ENCODE data around the gene SENP2.

The SENP2 gene

GRCh38 chr3:185594073-185594472, 8.0 kb downstream of the SENP2 start:
- H3K4me1 Mint-ChIP-seq: no peaks in the 10 kb centered on the region
- no peaks in the 10 kb centered on the region for H3K27me3 Mint-ChIP-seq (ENCODE audit: low read depth)
- no peak for TF ChIP-seq CTCF (IDR thresholded peaks at IDR 0.05; ENCODE audit: unreplicated experiment in 3 of 3)
- H3K36me3 Mint-ChIP-seq (ENCODE audit: low read depth): peaks cover 12% of the 10 kb centered on the region
- no peaks in the 10 kb centered on the region for H3K9me3 Mint-ChIP-seq
- no peak overlapping the region for H3K4me3 Mint-ChIP-seq
- H3K27ac Mint-ChIP-seq: no peak overlapping the region

- TF ChIP-seq CTCF (IDR thresholded peaks at IDR 0.05; ENCODE audit: unreplicated experiment in 3 of 3): no peak
- Mint-ChIP-seq H3K27ac (no peak overlapping the region), H3K9me3 (no peaks in the 10 kb centered on the region), H3K36me3 (ENCODE audit: low read depth) (peaks cover 23% of the 10 kb centered on the region), H3K4me1 (no peaks in the 10 kb centered on the region), H3K4me3 (no peak overlapping the region), H3K27me3 (ENCODE audit: low read depth) (no peaks in the 10 kb centered on the region)
Observed at GRCh38 chr3:185595526-185595925, 9.4 kb downstream of the SENP2 start.

GRCh38 chr3:185605566-185605965, 19.5 kb downstream of the SENP2 start:
- no peaks in the 10 kb centered on the region for H3K9me3 Mint-ChIP-seq
- no peak overlapping the region for H3K27ac Mint-ChIP-seq
- H3K4me1 Mint-ChIP-seq: no peaks in the 10 kb centered on the region
- H3K36me3 Mint-ChIP-seq (ENCODE audit: low read depth): peaks cover 65% of the 10 kb centered on the region
- H3K27me3 Mint-ChIP-seq (ENCODE audit: low read depth): no peaks in the 10 kb centered on the region
- no peak overlapping the region for H3K4me3 Mint-ChIP-seq
- TF ChIP-seq CTCF (IDR thresholded peaks at IDR 0.05; ENCODE audit: unreplicated experiment in 3 of 3): no peak

GRCh38 chr3:185606196-185606595, 20.1 kb downstream of the SENP2 start:
- Mint-ChIP-seq H3K9me3 (no peaks in the 10 kb centered on the region), H3K27ac (no peak overlapping the region), H3K4me1 (no peaks in the 10 kb centered on the region), H3K27me3 (ENCODE audit: low read depth) (no peaks in the 10 kb centered on the region), H3K36me3 (ENCODE audit: low read depth) (peaks cover 63% of the 10 kb centered on the region), H3K4me3 (no peak overlapping the region)
- no peak for TF ChIP-seq CTCF (IDR thresholded peaks at IDR 0.05; ENCODE audit: unreplicated experiment in 3 of 3)

- no peak for TF ChIP-seq CTCF (IDR thresholded peaks at IDR 0.05; ENCODE audit: unreplicated experiment in 3 of 3)
- no peaks in the 10 kb centered on the region for H3K4me1 Mint-ChIP-seq
- H3K36me3 Mint-ChIP-seq (ENCODE audit: low read depth): peaks cover 60% of the 10 kb centered on the region
- H3K27me3 Mint-ChIP-seq (ENCODE audit: low read depth): no peaks in the 10 kb centered on the region
- H3K9me3 Mint-ChIP-seq: no peaks in the 10 kb centered on the region
- no peak overlapping the region for H3K27ac Mint-ChIP-seq
- H3K4me3 Mint-ChIP-seq: no peak overlapping the region
Observed at GRCh38 chr3:185613016-185613415, 26.9 kb downstream of the SENP2 start.

GRCh38 chr3:185623939-185624665, 38.0 kb downstream of the SENP2 start:
- peaks cover 48% of the 10 kb centered on the region for H3K36me3 Mint-ChIP-seq (ENCODE audit: low read depth)
- H3K4me3 Mint-ChIP-seq: no peak overlapping the region
- H3K27ac Mint-ChIP-seq: no peak overlapping the region

More at GRCh38 chr3:185623939-185624665, 38.0 kb downstream of the SENP2 start:
- TF ChIP-seq CTCF (IDR thresholded peaks at IDR 0.05; ENCODE audit: unreplicated experiment in 3 of 3): no peak
- no peaks in the 10 kb centered on the region for H3K27me3 Mint-ChIP-seq (ENCODE audit: low read depth)
- no peaks in the 10 kb centered on the region for H3K4me1 Mint-ChIP-seq
- H3K9me3 Mint-ChIP-seq: no peaks in the 10 kb centered on the region
